ACC112 (cell line): ENCODE data around the gene MOGAT1.

ENCODE experiments used
- H2AFZ ChIP-seq: fragments of 200-600 bp; sonication (generic); one replicate; pipeline ENCODE4 v1.6.0; 2017; ENCODE audit warnings: antibody characterized with exemption, low read length; ENCODE audit not compliant: unreplicated experiment
- H3K27ac ChIP-seq: fragments of 200-600 bp; sonication (generic); 2 replicates; pipeline ENCODE4 v1.5.1; 2014; ENCODE audit warnings: low read depth, mild to moderate bottlenecking, antibody characterized with exemption, low read length, moderate library complexity
- H3K27me3 ChIP-seq: fragments of 200-600 bp; sonication (generic); 2 replicates; pipeline ENCODE4 v1.6.1; 2014; ENCODE audit warnings: mild to moderate bottlenecking, antibody characterized with exemption, low read length, moderate library complexity, mixed read lengths; ENCODE audit not compliant: insufficient read depth
- H3K36me3 ChIP-seq: fragments of 200-600 bp; sonication (generic); 2 replicates; pipeline ENCODE4 v1.6.1; 2016; ENCODE audit warnings: mild to moderate bottlenecking, antibody characterized with exemption, low read length, moderate library complexity, mixed read lengths; ENCODE audit not compliant: insufficient read depth
- H3K4me1 ChIP-seq: fragments of 200-600 bp; sonication (generic); one replicate; pipeline ENCODE4 v1.6.1; 2016; ENCODE audit warnings: low read length, mixed read lengths; ENCODE audit not compliant: insufficient read depth, unreplicated experiment, control insufficient read depth
- H3K4me3 ChIP-seq: fragments of 200-600 bp; sonication (generic); 2 replicates; pipeline ENCODE4 v1.5.1; 2014; ENCODE audit warnings: mild to moderate bottlenecking, low read depth, low read length
- H3K79me2 ChIP-seq: fragments of 200-600 bp; sonication (generic); one replicate; pipeline ENCODE4 v1.6.0; 2016; ENCODE audit warnings: low read length; ENCODE audit not compliant: control insufficient read depth, unreplicated experiment, insufficient read depth

Gene MOGAT1

GRCh38 chr2:222731201-222731621 is 59.8 kb downstream of the MOGAT1 start:
- no peak overlapping the region for H2AFZ ChIP-seq

GRCh38 chr2:222732489-222733178 is 61.2 kb downstream of the MOGAT1 start:
- H3K4me1 ChIP-seq = peaks cover 9% of the 10 kb centered on the region
- no peak overlapping the region for H2AFZ ChIP-seq

More at GRCh38 chr2:222731201-222731621, 59.8 kb downstream of the MOGAT1 start:
- Histone ChIP-seq H3K79me2 (no peaks in the 10 kb centered on the region), H3K4me1 (peaks cover 5% of the 10 kb centered on the region), H3K4me3 (no peak overlapping the region), H3K36me3 (no peaks in the 10 kb centered on the region), H3K27ac (no peak overlapping the region), H3K27me3 (no peaks in the 10 kb centered on the region)

GRCh38 chr2:222733470-222733845 is 62.0 kb downstream of the MOGAT1 start:
- H3K36me3 ChIP-seq = no peaks in the 10 kb centered on the region
- no peak overlapping the region for H3K27ac ChIP-seq
- H2AFZ ChIP-seq = no peak overlapping the region
- H3K79me2 ChIP-seq = no peaks in the 10 kb centered on the region
- no peak overlapping the region for H3K4me3 ChIP-seq
- no peaks in the 10 kb centered on the region for H3K27me3 ChIP-seq
- H3K4me1 ChIP-seq = peaks cover 9% of the 10 kb centered on the region

More at GRCh38 chr2:222732489-222733178, 61.2 kb downstream of the MOGAT1 start:
- Histone ChIP-seq H3K79me2 (no peaks in the 10 kb centered on the region), H3K36me3 (no peaks in the 10 kb centered on the region), H3K27ac (no peak overlapping the region), H3K4me3 (no peak overlapping the region), H3K27me3 (no peaks in the 10 kb centered on the region)

- Histone ChIP-seq H3K79me2 (no peaks in the 10 kb centered on the region), H2AFZ (no peak overlapping the region), H3K27ac (no peak overlapping the region), H3K4me1 (peaks cover 9% of the 10 kb centered on the region), H3K4me3 (no peak overlapping the region), H3K27me3 (no peaks in the 10 kb centered on the region), H3K36me3 (no peaks in the 10 kb centered on the region)
Measured at GRCh38 chr2:222733846-222734702, 62.6 kb downstream of the MOGAT1 start.

GRCh38 chr2:222734703-222735014 is 63.2 kb downstream of the MOGAT1 start:
- Histone ChIP-seq H3K4me3 (no peak overlapping the region), H3K27ac (no peak overlapping the region), H2AFZ (no peak overlapping the region), H3K79me2 (no peaks in the 10 kb centered on the region), H3K36me3 (no peaks in the 10 kb centered on the region), H3K27me3 (no peaks in the 10 kb centered on the region), H3K4me1 (peaks cover 9% of the 10 kb centered on the region)

- no peaks in the 10 kb centered on the region for H3K27me3 ChIP-seq
- H3K4me3 ChIP-seq = no peak overlapping the region
- no peak overlapping the region for H3K27ac ChIP-seq
- peaks cover 9% of the 10 kb centered on the region for H3K4me1 ChIP-seq
- H3K36me3 ChIP-seq = no peaks in the 10 kb centered on the region
- H2AFZ ChIP-seq = no peak overlapping the region
- H3K79me2 ChIP-seq = no peaks in the 10 kb centered on the region
Measured at GRCh38 chr2:222736301-222736700, 64.8 kb downstream of the MOGAT1 start.

- Histone ChIP-seq H3K79me2 (no peaks in the 10 kb centered on the region), H3K4me3 (no peak overlapping the region), H3K27me3 (no peaks in the 10 kb centered on the region), H3K36me3 (no peaks in the 10 kb centered on the region), H3K4me1 (peaks cover 9% of the 10 kb centered on the region), H3K27ac (no peak overlapping the region), H2AFZ (no peak overlapping the region)
Measured at GRCh38 chr2:222736924-222737323, 65.5 kb downstream of the MOGAT1 start.

GRCh38 chr2:222738312-222738711 is 66.9 kb downstream of the MOGAT1 start:
- peaks cover 9% of the 10 kb centered on the region for H3K4me1 ChIP-seq
- H3K27me3 ChIP-seq = no peaks in the 10 kb centered on the region
- no peak overlapping the region for H3K27ac ChIP-seq
- H2AFZ ChIP-seq = no peak overlapping the region
- no peak overlapping the region for H3K4me3 ChIP-seq
- no peaks in the 10 kb centered on the region for H3K79me2 ChIP-seq
- no peaks in the 10 kb centered on the region for H3K36me3 ChIP-seq

- Histone ChIP-seq H2AFZ (no peak overlapping the region), H3K79me2 (no peaks in the 10 kb centered on the region), H3K27ac (no peak overlapping the region), H3K4me1 (peaks cover 9% of the 10 kb centered on the region), H3K36me3 (no peaks in the 10 kb centered on the region), H3K27me3 (no peaks in the 10 kb centered on the region), H3K4me3 (no peak overlapping the region)
Measured at GRCh38 chr2:222738809-222739208, 67.4 kb downstream of the MOGAT1 start.

GRCh38 chr2:222739939-222740338 is 68.5 kb downstream of the MOGAT1 start:
- Histone ChIP-seq H3K4me1 (peaks cover 9% of the 10 kb centered on the region), H3K36me3 (no peaks in the 10 kb centered on the region), H3K27me3 (no peaks in the 10 kb centered on the region), H3K79me2 (no peaks in the 10 kb centered on the region), H3K4me3 (no peak overlapping the region), H2AFZ (no peak overlapping the region), H3K27ac (no peak overlapping the region)
